ENCODE measurements around the gene LYPD3. TPM values are rescaled to one million over a fixed set of nuclear protein-coding genes. Genes with fewer than 3 reads are reported as not detected.
"Not testable (repeated sequence)": the region's sequence is repeated elsewhere in the genome, so short reads cannot be mapped to it uniquely, and the experiment has no call there.

The LYPD3 gene
- total and polyA plus RNA-seq, 5 experiments from 2014 or later = 5.4 to 9.3 (median 6.2) TPM

- Mint-ChIP-seq H3K4me1 (peaks cover 16 to 21% (median 18%) of the 10 kb centered on the region in 4 donors), H3K4me3 (no peak overlapping the region), H3K9me3 (no peaks in the 10 kb centered on the region), H3K36me3 (peaks cover 0 to 2% (median 0%) of the 10 kb centered on the region in 3 donors), H3K27ac (no peak overlapping the region), H3K27me3 (no peaks in the 10 kb centered on the region)
- ATAC-seq (no peak), DNase-seq (no peak)
- POLR2A ChIA-PET = interaction anchor here (0.8 to 1.3 kb wide), 2 partner anchors 14 to 52 kb away, joined by 4 read pairs; no protein-coding TSS in a partner anchor
These were observed 7.6 kb downstream of the LYPD3 start for GRCh38 chr19:43457809-43458208.

GRCh38 chr19:43455321-43456113 is 9.9 kb downstream of the LYPD3 start:
- H3K36me3 Mint-ChIP-seq = peaks cover 0 to 6% (median 4%) of the 10 kb centered on the region in 3 donors
- no peaks in the 10 kb centered on the region for H3K27me3 Mint-ChIP-seq
- peaks cover 0 to 6% (median 0%) of the 10 kb centered on the region in 9 donors for H3K9me3 Mint-ChIP-seq
- ATAC-seq (no peak), DNase-seq (no peak)
- peak overlapping the region in 5 of 10 donors; percentile 25 to 89 (median 73) for H3K27ac Mint-ChIP-seq
- H3K4me3 Mint-ChIP-seq = no peak overlapping the region
- peaks cover 0 to 8% (median 5%) of the 10 kb centered on the region in 4 donors for H3K4me1 Mint-ChIP-seq
- POLR2A ChIA-PET = interaction anchor here (0.7 kb wide), 1 partner anchor 154 kb away, joined by 3 read pairs; no protein-coding TSS in a partner anchor

DNA sequence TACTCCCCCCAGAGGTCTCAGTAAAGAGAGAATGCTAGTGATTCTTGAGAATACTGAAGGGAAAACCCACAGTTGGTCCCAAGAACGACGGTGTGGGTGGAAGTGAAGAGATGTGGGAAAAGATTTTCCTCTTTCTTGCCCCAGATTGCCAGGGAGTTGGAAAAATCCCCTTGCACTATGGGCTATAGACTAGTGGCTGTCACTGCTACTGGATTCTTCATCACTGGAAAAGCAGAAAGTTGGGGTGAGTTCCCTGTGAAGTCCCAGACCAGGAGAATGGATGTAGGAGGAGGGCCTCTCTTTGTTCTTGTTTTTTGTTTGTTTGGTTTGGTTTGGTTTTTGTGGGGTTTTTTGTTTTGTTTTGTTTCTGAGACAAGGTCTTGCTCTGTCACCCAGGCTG is 11.4 kb downstream of the LYPD3 start:
- Mint-ChIP-seq H3K4me3 (no peak overlapping the region), H3K36me3 (peaks cover 0 to 6% (median 4%) of the 10 kb centered on the region in 3 donors), H3K27me3 (no peaks in the 10 kb centered on the region), H3K9me3 (peaks cover 0 to 6% (median 0%) of the 10 kb centered on the region in 9 donors), H3K4me1 (peaks cover 0 to 6% (median 5%) of the 10 kb centered on the region in 4 donors), H3K27ac (peak overlapping the region in 1 of 10 donors; percentile 83)
- DNase-seq = no peak
- POLR2A ChIA-PET = interaction anchor here (0.9 to 1.6 kb wide), 2 partner anchors 9 to 10 kb away, joined by 3 to 5 read pairs; no protein-coding TSS in a partner anchor
- no peak for ATAC-seq

DNA sequence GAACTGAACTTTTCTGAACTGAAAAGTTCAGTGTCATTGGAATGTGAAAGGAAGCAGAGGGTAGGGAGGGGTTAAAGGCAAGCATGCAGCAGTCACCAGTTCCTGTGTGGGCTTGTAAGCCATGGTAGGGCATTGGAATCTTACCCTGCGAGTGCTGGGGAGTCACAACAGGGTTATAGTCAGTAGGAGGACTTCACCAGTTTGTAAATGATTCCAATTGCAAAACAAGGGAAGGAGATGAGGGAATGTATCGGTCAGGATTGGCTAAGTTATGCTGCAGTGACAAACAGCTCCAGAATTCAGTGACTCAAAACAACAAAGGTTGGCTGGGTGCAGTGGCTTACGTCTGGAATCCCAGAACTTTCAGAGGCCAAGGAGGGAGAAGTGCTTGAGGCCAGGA is 12.8 kb downstream of the LYPD3 start:
- Mint-ChIP-seq H3K27ac (peak overlapping the region in 3 of 10 donors; percentile 63 to 87 (median 65)), H3K4me3 (no peak overlapping the region), H3K27me3 (no peaks in the 10 kb centered on the region), H3K4me1 (peaks cover 0 to 6% (median 5%) of the 10 kb centered on the region in 4 donors), H3K9me3 (peaks cover 0 to 6% (median 0%) of the 10 kb centered on the region in 9 donors), H3K36me3 (peaks cover 0 to 6% (median 4%) of the 10 kb centered on the region in 3 donors)
- DNase-seq (no peak), ATAC-seq (no peak)
- POLR2A ChIA-PET = no interaction called here

DNA sequence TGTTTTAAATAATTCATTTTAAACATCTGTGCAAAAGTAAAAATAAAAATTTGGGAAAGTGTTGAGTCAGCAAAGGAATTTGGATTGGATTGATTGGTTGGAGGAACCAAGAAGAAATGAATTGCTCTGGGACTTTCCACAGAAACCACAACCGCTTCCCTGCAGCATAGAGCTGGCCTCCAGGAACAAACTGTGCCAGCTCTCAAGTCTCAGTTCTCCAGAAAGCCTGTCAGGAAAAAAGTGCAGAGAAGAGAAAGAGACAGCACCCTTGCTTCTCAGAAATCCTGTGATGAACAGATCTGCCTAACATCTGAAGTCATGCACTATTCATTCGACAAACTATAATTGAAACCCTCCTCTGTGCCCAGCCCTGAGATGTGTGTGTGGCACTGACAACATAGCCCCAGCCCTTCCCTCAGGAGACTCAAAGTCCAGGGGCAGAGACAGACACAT is 14.8 kb downstream of the LYPD3 start:
- POLR2A ChIA-PET = interaction anchor here (0.7 kb wide), 1 partner anchor 14 kb away, joined by 3 read pairs; no protein-coding TSS in a partner anchor
- Mint-ChIP-seq H3K27ac (peak overlapping the region in 3 of 10 donors; percentile 20 to 62 (median 24)), H3K36me3 (peaks cover 0 to 6% (median 4%) of the 10 kb centered on the region in 3 donors), H3K4me3 (no peak overlapping the region), H3K9me3 (peaks cover 0 to 6% (median 0%) of the 10 kb centered on the region in 9 donors), H3K4me1 (peaks cover 8 to 18% (median 8%) of the 10 kb centered on the region in 4 donors), H3K27me3 (no peaks in the 10 kb centered on the region)
- DNase-seq = no peak
- ATAC-seq = no peak

DNA sequence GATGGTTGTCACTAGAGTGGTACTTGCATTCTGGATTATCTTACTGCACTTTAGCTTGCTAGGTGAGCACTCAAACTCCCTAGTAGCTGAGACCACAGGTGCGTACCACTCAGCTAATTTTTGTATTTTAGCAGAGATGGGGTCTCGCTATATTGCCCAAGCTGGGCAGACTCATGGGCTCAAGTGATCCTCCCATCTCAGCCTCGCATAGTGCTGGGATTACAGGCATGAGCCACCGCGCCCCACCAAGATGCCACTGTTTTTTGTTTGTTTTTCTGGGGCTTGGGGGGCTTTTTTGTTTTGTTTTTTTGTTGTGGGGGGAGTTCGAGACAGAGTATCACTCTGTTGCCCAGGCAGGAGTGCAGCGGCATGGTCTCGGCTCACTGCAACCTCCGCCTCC is 17.8 kb downstream of the LYPD3 start:
- peak overlapping the region in 2 of 10 donors; percentile 32 to 47 for H3K27ac Mint-ChIP-seq
- no peak for ATAC-seq
- POLR2A ChIA-PET = interaction anchor here (0.6 to 5.1 kb wide), 14 partner anchors 16 to 147 kb away, joined by 3 to 52 read pairs (median 6); partner anchors contain the start of genes IRGQ, LYPD3, PHLDB3 and ZNF575

GRCh38 chr19:43446746-43447489 is 18.5 kb downstream of the LYPD3 start:
- DNase-seq (peak; percentile 69 to 89 (median 78)), ATAC-seq (peak; percentile 84 to 95)
- Mint-ChIP-seq H3K27me3 (no peaks in the 10 kb centered on the region), H3K4me1 (peaks cover 12 to 37% (median 21%) of the 10 kb centered on the region in 4 donors), H3K27ac (peak overlapping the region; percentile 13 to 90 (median 80)), H3K4me3 (no peak overlapping the region), H3K9me3 (no peaks in the 10 kb centered on the region), H3K36me3 (no peaks in the 10 kb centered on the region)
- POLR2A ChIA-PET = interaction anchor here (0.6 to 5.1 kb wide), 16 partner anchors 8 to 148 kb away, joined by 3 to 52 read pairs (median 6); partner anchors contain the start of genes IRGQ, LYPD3, PHLDB3 and ZNF575

More for the DNA sequence above, 17.8 kb downstream of the LYPD3 start:
- DNase-seq = no peak
- H3K27me3 Mint-ChIP-seq = no peaks in the 10 kb centered on the region
- peaks cover 0 to 6% (median 4%) of the 10 kb centered on the region in 3 donors for H3K36me3 Mint-ChIP-seq
- peaks cover 0 to 5% (median 0%) of the 10 kb centered on the region in 9 donors for H3K9me3 Mint-ChIP-seq
- peaks cover 15 to 36% (median 21%) of the 10 kb centered on the region in 4 donors for H3K4me1 Mint-ChIP-seq
- H3K4me3 Mint-ChIP-seq = no peak overlapping the region

- H3K4me1 Mint-ChIP-seq = peaks cover 13 to 39% (median 28%) of the 10 kb centered on the region in 4 donors
- peaks cover 0 to 5% (median 0%) of the 10 kb centered on the region in 9 donors for H3K9me3 Mint-ChIP-seq
- DNase-seq (no peak), ATAC-seq (no peak)
- no peaks in the 10 kb centered on the region for H3K27me3 Mint-ChIP-seq
- POLR2A ChIA-PET = interaction anchor here (1.2 to 5.1 kb wide), 2 partner anchors 18 to 74 kb away, joined by 6 to 52 read pairs; no protein-coding TSS in a partner anchor
- no peaks in the 10 kb centered on the region for H3K36me3 Mint-ChIP-seq
- H3K4me3 Mint-ChIP-seq = no peak overlapping the region
- H3K27ac Mint-ChIP-seq = peak overlapping the region in 7 of 10 donors; percentile 31 to 91 (median 69)
These were observed 20.0 kb downstream of the LYPD3 start for GRCh38 chr19:43445426-43445825.

DNA sequence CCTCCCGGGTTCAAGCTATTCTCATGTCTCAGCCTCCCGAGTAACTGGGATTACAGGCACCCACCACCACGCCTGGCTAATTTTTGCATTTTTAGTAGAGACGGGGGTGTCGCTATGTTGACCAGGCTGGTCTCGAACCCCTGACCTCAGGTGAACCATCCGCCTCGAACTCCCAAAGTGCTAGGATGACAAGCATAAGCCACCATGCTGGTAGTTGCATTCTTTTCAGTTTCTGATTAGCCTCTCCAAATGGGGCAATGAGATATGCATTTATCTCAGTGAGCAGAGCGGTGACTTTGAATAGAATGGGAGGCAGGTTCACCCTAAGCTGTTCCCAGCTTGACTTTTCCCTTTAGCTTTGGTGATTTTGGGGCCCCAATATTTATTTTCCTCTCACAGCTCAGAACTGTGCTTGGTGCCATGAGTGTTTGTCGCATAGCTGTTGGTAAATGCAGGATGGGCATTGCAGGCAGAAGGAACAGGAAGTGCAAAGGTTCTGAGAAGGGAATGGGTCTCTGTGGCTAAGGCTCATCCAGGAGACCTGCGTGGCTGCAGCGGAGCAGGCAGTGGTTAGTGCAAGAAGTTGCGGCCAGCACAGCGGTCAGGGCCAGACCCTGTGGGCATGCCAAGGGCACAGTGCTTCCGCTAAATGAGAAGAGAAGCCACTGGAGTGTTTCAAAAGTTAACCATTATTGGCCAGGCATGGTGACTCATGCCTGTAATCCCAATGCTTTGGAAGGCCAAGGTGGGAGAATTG is 20.7 kb downstream of the LYPD3 start:
- Mint-ChIP-seq H3K4me3 (no peak overlapping the region), H3K4me1 (peaks cover 14 to 44% (median 33%) of the 10 kb centered on the region in 4 donors), H3K36me3 (no peaks in the 10 kb centered on the region), H3K9me3 (peaks cover 0 to 9% (median 0%) of the 10 kb centered on the region in 9 donors), H3K27ac (peak overlapping the region in 7 of 10 donors; percentile 37 to 86 (median 69)), H3K27me3 (no peaks in the 10 kb centered on the region)
- DNase-seq (no peak), ATAC-seq (no peak)
- POLR2A ChIA-PET = interaction anchor here (1.2 to 5.1 kb wide), 2 partner anchors 19 to 75 kb away, joined by 6 to 52 read pairs; no protein-coding TSS in a partner anchor

- H3K9me3 Mint-ChIP-seq = not testable (repeated sequence)
These were observed 21.3 kb downstream of the LYPD3 start for GRCh38 chr19:43444091-43444490.

DNA sequence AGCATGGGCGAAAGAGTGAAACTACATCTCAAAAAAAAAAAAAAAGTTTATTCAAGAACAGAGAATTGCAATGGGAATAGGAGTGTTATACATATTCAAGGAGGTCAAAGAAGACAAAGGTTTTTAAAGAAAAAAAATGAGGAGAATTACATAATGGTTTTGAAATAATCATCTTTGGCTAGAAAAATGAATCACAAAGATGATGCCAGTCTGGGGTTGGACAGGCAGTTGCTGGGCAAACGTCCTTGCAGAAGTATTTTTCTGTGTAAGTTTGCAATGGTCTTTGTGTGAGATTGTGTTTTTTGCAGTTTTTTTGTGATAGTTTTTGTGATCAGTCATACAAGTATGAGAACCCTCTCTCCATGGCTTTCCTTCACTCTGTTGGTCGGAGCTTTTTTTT is 23.7 kb downstream of the LYPD3 start:
- peak overlapping the region; percentile 36 to 98 (median 72) for H3K27ac Mint-ChIP-seq
- ATAC-seq (no peak), DNase-seq (no peak)
- no peak overlapping the region for H3K4me3 Mint-ChIP-seq
- no peaks in the 10 kb centered on the region for H3K27me3 Mint-ChIP-seq
- POLR2A ChIA-PET = interaction anchor here (1.1 to 4.4 kb wide), 2 partner anchors 23 to 62 kb away, joined by 3 to 51 read pairs; partner anchors contain the start of genes LYPD3 and PHLDB3
- peaks cover 19 to 62% (median 52%) of the 10 kb centered on the region in 4 donors for H3K4me1 Mint-ChIP-seq
- H3K36me3 Mint-ChIP-seq = no peaks in the 10 kb centered on the region
- peaks cover 0 to 9% (median 0%) of the 10 kb centered on the region in 9 donors for H3K9me3 Mint-ChIP-seq

More at GRCh38 chr19:43444091-43444490, 21.3 kb downstream of the LYPD3 start:
- peak overlapping the region in 4 of 10 donors; percentile 8 to 86 (median 54) for H3K27ac Mint-ChIP-seq
- peaks cover 14 to 51% (median 39%) of the 10 kb centered on the region in 4 donors for H3K4me1 Mint-ChIP-seq
- ATAC-seq, H3K4me3 Mint-ChIP-seq, H3K27me3 Mint-ChIP-seq, H3K36me3 Mint-ChIP-seq, DNase-seq: not testable (repeated sequence)
- POLR2A ChIA-PET = interaction anchor here (5.1 kb wide), 1 partner anchor 75 kb away, joined by 52 read pairs; no protein-coding TSS in a partner anchor
